Measurements from ENCODE around the gene PDK3. TPM values are rescaled to one million over a fixed set of nuclear protein-coding genes. Genes with fewer than 3 reads are reported as not detected.

The PDK3 gene
- 10 to 100 TPM; 26.7 to 27.0 TPM for total RNA-seq
- 10 to 100 TPM; 34.4 to 40.4 (median 39.9) TPM for polyA plus RNA-seq
- 45.8 to 118 (median 66.2) reads per million in 6 experiments for total RNA-seq

DNA sequence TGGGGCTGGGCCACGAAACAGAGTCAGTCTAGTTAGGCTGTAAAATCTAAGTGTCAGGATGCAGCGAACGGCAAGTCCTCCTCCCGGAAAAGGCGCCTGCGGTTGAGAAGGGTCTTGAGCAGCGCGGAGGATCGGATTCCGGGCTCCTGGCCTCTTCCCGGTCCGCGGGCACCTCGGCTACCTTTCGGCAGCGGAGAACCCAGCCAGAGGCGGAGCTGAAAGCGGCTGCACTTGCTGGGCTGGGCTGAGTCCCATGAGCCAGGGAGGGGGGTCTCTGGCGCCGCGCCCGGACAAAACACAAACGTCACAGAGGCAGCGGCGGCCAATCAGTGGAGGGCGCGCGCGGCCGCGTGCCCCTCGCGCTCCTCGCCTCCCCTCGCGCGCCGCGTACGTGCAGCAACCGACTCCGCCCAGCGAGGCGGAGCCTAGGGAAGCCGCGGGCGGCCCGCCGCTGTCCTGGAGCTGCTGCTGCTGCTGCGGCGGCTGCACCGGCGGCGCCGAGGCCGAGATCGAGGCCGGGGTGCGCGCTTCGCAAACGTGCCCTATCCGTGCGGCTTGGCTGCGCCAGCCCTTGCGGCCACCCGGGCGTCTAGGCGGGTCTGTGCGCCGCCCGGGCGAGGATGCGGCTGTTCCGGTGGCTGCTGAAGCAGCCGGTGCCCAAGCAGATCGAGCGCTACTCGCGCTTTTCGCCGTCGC lies at the start of gene PDK3:
Gene PDK3 (plus strand): TSS at position 451 of the 696 bp plus-strand sequence. CDS start 170 bp downstream, at position 621.
- Mint-ChIP-seq H3K36me3 (no peaks in the 10 kb centered on the region), H3K4me1 (peaks cover 11 to 38% (median 35%) of the 10 kb centered on the region in 4 donors), H3K4me3 (peak within 1 kb of the TSS; percentile 79 to 92 (median 84)), H3K27ac (peak within 1 kb of the TSS; percentile 82 to 97 (median 94)), H3K9me3 (peaks cover 0 to 2% (median 0%) of the 10 kb centered on the region in 9 donors), H3K27me3 (no peaks in the 10 kb centered on the region)
- POLR2A ChIA-PET, result interaction anchor here (0.8 to 3.2 kb wide), 6 partner anchors 13 to 411 kb away, joined by 3 to 32 read pairs (median 5); no protein-coding TSS in a partner anchor
- ATAC-seq, result peak; percentile 90 to 94
- DNase-seq, result peak; percentile 77 to 94 (median 88)

DNA sequence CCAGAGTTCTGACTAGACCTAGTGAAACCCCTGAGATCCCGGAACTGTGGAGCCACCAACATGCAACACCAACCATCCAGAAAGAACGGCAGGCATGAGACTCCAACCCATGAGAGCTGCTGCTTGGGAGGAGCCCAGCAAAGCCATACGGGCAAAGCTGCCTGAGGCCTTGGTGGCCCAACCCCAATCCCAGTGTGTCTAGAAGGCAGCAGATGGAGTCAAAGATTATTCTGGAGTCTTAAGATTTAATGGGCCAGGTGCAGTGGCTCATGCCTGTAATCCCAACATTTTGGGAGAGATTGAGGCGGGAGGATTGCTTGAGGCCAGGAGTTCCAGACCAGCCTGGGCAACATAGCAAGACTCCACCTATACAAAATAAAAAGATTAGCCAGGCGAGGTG lies 49.2 kb upstream of the PDK3 start:
- peaks cover 0 to 2% (median 0%) of the 10 kb centered on the region in 5 donors for H3K27me3 Mint-ChIP-seq
- no peak overlapping the region for H3K27ac Mint-ChIP-seq
- POLR2A ChIA-PET, result no interaction called here
- no peak for DNase-seq
- no peaks in the 10 kb centered on the region for H3K4me1 Mint-ChIP-seq
- no peak for ATAC-seq
- peaks cover 0 to 6% (median 0%) of the 10 kb centered on the region in 3 donors for H3K36me3 Mint-ChIP-seq
- peaks cover 0 to 4% (median 0%) of the 10 kb centered on the region in 9 donors for H3K9me3 Mint-ChIP-seq
- no peak overlapping the region for H3K4me3 Mint-ChIP-seq

DNA sequence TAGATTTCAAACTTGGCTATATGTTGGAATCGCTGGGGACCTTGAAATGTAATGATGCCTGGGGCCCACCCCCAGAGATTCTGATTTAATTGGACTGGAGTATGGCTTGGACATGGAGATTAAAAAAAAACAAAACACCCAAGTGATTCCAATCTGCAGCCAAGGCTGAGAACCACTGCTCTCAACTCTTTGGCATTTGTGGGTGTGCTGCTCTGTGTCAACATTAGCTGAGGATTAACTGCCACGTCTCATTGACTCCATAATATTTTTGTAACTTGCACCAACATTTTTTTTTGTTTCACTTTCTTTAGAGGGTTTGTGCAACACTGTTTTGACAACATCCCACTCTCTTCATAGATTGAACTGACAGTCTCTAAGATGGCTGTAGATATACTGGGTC lies 41.1 kb upstream of the PDK3 start:
- Mint-ChIP-seq H3K27me3 (no peaks in the 10 kb centered on the region), H3K4me3 (no peak overlapping the region), H3K9me3 (peaks cover 0 to 9% (median 0%) of the 10 kb centered on the region in 9 donors), H3K4me1 (peaks cover 0 to 13% (median 5%) of the 10 kb centered on the region in 4 donors), H3K36me3 (no peaks in the 10 kb centered on the region), H3K27ac (no peak overlapping the region)
- no peak for ATAC-seq
- no peak for DNase-seq
- POLR2A ChIA-PET, result no interaction called here

DNA sequence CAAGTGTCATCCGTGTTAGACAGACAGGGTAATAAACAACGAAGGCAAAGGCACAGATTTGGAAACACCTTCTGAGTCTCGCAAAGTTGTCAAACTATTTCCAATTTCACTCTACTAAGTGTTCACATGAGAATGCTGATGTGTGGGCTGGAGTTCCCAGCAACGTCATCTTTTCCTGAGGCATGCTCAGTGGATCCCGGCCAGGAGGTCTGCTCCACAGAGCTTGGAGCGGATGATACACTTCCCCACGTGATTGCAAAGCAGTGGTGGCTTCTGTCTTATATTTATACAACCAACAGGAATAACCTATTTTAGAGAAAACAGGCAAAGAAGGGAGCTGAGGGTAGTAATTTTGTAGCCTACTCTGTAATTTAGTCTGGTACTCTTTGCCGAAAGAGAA lies 40.1 kb upstream of the PDK3 start:
- Mint-ChIP-seq H3K27me3 (no peaks in the 10 kb centered on the region), H3K4me3 (no peak overlapping the region), H3K27ac (no peak overlapping the region), H3K36me3 (no peaks in the 10 kb centered on the region), H3K9me3 (peaks cover 0 to 10% (median 0%) of the 10 kb centered on the region in 9 donors), H3K4me1 (peaks cover 0 to 13% (median 5%) of the 10 kb centered on the region in 4 donors)
- ATAC-seq (no peak), DNase-seq (no peak)
- POLR2A ChIA-PET, result no interaction called here

DNA sequence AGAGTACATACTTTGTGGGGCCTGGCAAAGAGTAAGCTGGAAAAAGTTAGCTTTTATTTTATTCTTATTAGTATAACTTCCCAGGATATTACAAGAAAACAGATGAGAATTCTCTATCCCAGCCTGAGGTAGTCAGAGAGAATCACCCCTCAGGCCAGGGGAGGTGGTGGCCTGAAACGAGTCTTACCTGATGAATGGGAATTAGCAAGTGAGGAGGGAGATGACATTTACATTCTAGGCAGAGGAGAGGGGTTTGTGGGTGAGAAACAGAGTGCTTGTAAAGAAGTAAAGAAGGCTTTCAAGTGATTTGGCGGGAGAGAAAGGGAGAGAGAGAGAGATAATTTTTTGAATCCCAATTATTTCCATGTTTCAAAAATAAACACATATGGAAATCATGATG lies 39.3 kb upstream of the PDK3 start:
- peaks cover 0 to 13% (median 5%) of the 10 kb centered on the region in 4 donors for H3K4me1 Mint-ChIP-seq
- H3K4me3 Mint-ChIP-seq, result no peak overlapping the region
- POLR2A ChIA-PET, result no interaction called here
- ATAC-seq, result no peak
- H3K36me3 Mint-ChIP-seq, result no peaks in the 10 kb centered on the region
- H3K27me3 Mint-ChIP-seq, result no peaks in the 10 kb centered on the region
- H3K9me3 Mint-ChIP-seq, result peaks cover 0 to 7% (median 0%) of the 10 kb centered on the region in 9 donors
- no peak for DNase-seq
- peak overlapping the region in 1 of 10 donors; percentile 77 for H3K27ac Mint-ChIP-seq

DNA sequence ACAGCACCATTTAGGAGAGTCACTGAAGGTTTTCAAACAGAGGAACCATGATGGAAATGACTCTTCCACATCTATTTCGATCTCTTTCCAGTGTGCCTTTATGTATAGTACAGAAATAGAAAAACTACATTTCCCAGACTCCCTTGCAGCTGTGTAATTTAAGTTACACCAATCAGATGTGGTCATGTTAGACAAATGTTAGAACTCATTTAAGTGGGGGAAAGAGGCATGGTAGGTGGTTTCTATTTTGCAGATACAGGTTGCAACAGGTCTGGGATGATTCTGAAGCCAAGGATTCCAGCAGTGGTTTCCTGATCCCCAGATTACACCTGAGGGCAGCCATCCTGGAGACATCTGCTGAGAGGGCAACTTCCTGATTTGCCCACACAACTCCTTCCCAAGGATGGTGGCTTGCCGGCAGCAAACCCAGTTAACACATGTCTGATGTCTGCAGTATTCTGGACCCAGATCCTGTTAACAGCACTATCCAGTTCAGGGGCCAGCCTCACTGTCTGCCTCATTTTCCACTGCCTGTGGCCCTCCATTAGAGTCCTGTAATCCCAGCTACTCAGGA lies 38.7 kb upstream of the PDK3 start:
- peaks cover 0 to 13% (median 5%) of the 10 kb centered on the region in 4 donors for H3K4me1 Mint-ChIP-seq
- POLR2A ChIA-PET, result no interaction called here
- peaks cover 0 to 1% (median 0%) of the 10 kb centered on the region in 9 donors for H3K9me3 Mint-ChIP-seq
- peak overlapping the region in 3 of 10 donors; percentile 39 to 76 (median 48) for H3K27ac Mint-ChIP-seq
- no peaks in the 10 kb centered on the region for H3K36me3 Mint-ChIP-seq
- DNase-seq (peak in 3 of 10 donors; percentile 15 to 29 (median 18)), ATAC-seq (peak; percentile 56 to 70)
- H3K4me3 Mint-ChIP-seq, result peak overlapping the region in 3 of 10 donors; percentile 10 to 39 (median 15)
- no peaks in the 10 kb centered on the region for H3K27me3 Mint-ChIP-seq

DNA sequence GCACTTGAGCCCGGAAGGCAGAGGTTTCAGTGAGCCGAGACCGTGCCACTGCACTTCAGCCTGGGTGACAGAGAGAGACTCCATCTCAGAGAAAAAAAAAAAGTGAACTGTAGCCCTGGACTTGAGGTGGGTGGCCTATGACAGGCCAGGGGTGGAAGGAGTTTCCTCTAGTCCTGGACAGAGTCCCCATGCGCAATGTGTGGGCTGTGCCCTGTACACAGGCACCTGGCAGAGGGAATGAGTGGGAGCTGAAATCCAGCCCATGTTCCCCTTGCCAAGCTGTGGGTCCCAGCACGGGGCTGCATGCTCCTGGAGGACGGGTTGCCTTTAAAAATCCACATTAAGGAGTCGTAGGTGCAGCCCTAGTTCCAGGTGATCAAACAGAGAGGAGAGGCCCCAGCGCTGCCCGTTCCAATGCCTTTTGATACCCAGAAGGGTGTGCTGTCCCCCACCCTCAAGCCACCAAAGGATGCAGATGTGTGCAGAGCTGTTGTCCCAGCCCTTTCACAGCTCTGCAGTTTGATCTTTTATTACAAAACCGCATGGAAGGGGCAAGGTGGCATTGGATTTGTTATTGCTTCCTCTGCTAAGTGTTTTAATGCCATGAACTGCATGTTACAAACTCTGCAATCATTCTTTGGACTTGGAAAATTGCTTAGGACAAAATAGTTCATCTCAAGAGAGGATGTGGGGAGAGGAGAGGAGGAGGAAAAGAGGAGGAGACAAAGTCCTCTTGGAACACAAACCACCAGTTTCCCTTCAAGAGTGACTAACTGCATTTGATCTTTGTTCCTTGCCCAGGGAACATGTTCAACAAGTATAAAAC lies 38.0 kb upstream of the PDK3 start:
- Mint-ChIP-seq H3K4me1 (peaks cover 0 to 13% (median 5%) of the 10 kb centered on the region in 4 donors), H3K36me3 (no peaks in the 10 kb centered on the region)
- POLR2A ChIA-PET, result no interaction called here

DNA sequence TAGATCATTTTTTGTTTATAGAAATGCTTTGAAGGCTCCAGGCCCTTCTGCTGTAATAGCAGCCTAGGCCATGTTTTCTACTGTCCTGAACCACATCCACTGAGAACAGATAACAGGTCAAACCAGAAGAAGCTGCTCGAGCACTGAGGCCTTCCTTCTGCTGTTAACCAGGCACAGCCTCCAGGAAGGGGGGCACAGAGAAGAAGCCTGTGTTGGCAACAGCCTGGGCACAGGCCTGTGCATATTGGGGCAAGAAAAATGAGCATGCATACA lies 37.4 kb upstream of the PDK3 start:
- H3K27me3 Mint-ChIP-seq, result no peaks in the 10 kb centered on the region
- peak overlapping the region in 2 of 10 donors; percentile 23 to 36 for H3K27ac Mint-ChIP-seq
- no peak for DNase-seq
- no peak overlapping the region for H3K4me3 Mint-ChIP-seq
- H3K36me3 Mint-ChIP-seq, result no peaks in the 10 kb centered on the region
- no peak for ATAC-seq
- H3K9me3 Mint-ChIP-seq, result peaks cover 0 to 1% (median 0%) of the 10 kb centered on the region in 9 donors
- POLR2A ChIA-PET, result no interaction called here
- H3K4me1 Mint-ChIP-seq, result peaks cover 0 to 13% (median 5%) of the 10 kb centered on the region in 4 donors

More for the DNA sequence above, 38.0 kb upstream of the PDK3 start:
- no peak for DNase-seq
- Mint-ChIP-seq H3K27me3 (no peaks in the 10 kb centered on the region), H3K9me3 (peaks cover 0 to 1% (median 0%) of the 10 kb centered on the region in 9 donors), H3K27ac (peak overlapping the region in 2 of 10 donors; percentile 23 to 38), H3K4me3 (no peak overlapping the region)
- ATAC-seq, result no peak

DNA sequence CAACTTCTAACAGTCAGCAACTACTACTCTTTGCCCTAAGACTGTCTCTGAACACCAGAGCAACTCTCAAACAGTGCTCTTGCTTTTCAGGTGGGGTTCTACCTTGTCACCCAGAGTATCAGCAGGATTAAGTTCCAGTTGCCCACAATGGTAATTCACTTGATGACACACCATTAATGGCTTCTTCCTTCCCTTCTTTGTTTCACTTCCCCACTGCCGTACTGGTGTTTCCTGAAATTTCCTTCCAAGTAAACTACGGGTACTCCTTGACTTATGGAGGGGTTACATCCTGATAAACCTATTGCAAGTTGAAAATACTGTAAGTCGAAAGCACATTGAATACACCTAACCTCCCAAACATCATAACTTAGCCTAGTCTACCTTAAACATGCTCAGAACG lies 36.6 kb upstream of the PDK3 start:
- POLR2A ChIA-PET, result interaction anchor here (0.6 kb wide), 1 partner anchor 32 kb away, joined by 4 read pairs; no protein-coding TSS in a partner anchor
- Mint-ChIP-seq H3K27ac (no peak overlapping the region), H3K27me3 (no peaks in the 10 kb centered on the region), H3K4me3 (no peak overlapping the region), H3K36me3 (no peaks in the 10 kb centered on the region), H3K4me1 (peaks cover 0 to 13% (median 5%) of the 10 kb centered on the region in 4 donors), H3K9me3 (peaks cover 0 to 3% (median 0%) of the 10 kb centered on the region in 9 donors)
- ATAC-seq (no peak), DNase-seq (no peak)

DNA sequence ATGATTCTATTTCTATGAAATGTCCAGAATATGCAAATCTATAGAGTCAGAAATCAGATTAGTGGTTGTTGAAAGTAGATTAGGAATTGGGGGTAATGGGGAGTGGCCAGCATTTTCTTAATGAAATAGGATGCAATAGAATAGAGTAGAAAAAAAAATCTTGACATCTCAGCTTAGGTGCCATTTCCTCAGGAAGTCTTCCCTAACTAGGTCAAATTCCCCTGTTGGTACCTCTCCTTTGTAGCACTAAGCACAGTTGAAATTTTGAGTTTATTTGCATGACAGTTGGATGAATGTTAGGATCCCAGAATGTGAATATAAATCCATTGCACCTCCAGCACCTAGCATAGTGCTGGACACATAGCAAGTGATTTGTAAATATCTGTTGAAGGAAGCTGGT lies 30.0 kb upstream of the PDK3 start:
- POLR2A ChIA-PET, result no interaction called here
- Mint-ChIP-seq H3K36me3 (no peaks in the 10 kb centered on the region), H3K4me1 (peaks cover 5 to 12% (median 9%) of the 10 kb centered on the region in 4 donors), H3K9me3 (peaks cover 0 to 2% (median 0%) of the 10 kb centered on the region in 9 donors), H3K27ac (peak overlapping the region in 1 of 10 donors; percentile 58), H3K27me3 (no peaks in the 10 kb centered on the region), H3K4me3 (no peak overlapping the region)
- ATAC-seq (no peak), DNase-seq (no peak)

DNA sequence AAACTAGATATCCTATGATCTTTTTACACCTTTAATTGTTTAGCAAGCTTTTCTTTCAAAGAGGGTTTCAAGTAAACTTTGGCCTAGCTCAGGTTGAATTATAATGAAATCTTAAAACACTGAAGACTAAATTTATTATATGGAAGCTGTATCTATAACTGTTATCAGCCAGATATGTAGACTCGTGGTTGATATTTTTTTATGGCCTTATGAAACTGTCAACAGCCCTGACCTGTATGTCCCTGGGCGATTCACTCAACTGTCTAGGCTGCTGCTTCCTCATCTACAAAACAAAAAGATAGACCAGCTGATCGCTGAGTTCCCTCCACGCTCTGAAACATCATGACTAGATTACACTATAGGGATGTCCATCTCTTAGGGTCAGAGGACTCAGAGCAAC lies 21.2 kb upstream of the PDK3 start:
- POLR2A ChIA-PET, result no interaction called here
- Mint-ChIP-seq H3K4me1 (no peaks in the 10 kb centered on the region), H3K9me3 (peaks cover 0 to 4% (median 0%) of the 10 kb centered on the region in 9 donors), H3K27me3 (no peaks in the 10 kb centered on the region), H3K27ac (no peak overlapping the region), H3K4me3 (no peak overlapping the region), H3K36me3 (no peaks in the 10 kb centered on the region)
- no peak for DNase-seq
- no peak for ATAC-seq

DNA sequence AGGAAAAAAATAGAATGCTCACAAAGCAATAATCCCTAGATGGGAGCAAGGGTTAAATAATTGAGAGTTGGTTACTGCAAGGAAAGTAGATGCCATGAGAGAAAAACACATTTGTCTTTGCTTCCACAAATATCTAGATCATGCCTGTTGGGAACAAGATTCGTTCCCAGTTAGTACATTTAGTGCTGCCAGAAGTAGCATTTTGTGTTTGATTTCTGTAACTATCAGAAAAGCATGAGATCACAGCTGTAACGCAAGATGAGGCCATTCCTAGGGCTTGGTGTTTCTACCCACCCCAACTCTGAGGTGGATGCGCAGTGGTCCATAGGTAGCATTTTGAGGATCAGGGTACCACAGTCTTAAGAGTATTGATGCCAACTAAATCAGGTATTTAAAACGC lies 20.4 kb upstream of the PDK3 start:
- ATAC-seq, result no peak
- no peak overlapping the region for H3K4me3 Mint-ChIP-seq
- POLR2A ChIA-PET, result no interaction called here
- no peak for DNase-seq
- H3K27ac Mint-ChIP-seq, result no peak overlapping the region
- H3K9me3 Mint-ChIP-seq, result peaks cover 0 to 4% (median 0%) of the 10 kb centered on the region in 9 donors
- no peaks in the 10 kb centered on the region for H3K27me3 Mint-ChIP-seq
- no peaks in the 10 kb centered on the region for H3K36me3 Mint-ChIP-seq
- no peaks in the 10 kb centered on the region for H3K4me1 Mint-ChIP-seq

Measured in naive thymus-derived CD8-positive, alpha-beta T cell (primary cell).